ENCODE data around the gene EFEMP2.

Gene EFEMP2

GRCh38 chr11:65900125-65900898, 27.7 kb upstream of the EFEMP2 start, which contains the start of gene FOSL1:
TSS of gene FOSL1 (minus strand) at chr11:65900388. CDS start at chr11:65900339, 49 bp downstream.
- Histone ChIP-seq H3K9me3 (ENCODE audit: insufficient read depth, low read length) (no peaks in the 10 kb centered on the region), H4K20me1 (ENCODE audit: low read depth, low read length) (no peaks in the 10 kb centered on the region), H3K79me2 (ENCODE audit: insufficient read depth, low read length) (no peaks in the 10 kb centered on the region), H3K9ac (ENCODE audit: low read length) (0 out of 2 replicates have a peak within 1 kb of the TSS, but pooled peaks have one; percentile 6), H2AFZ (ENCODE audit: low read depth, low read length, severe bottlenecking) (peak within 1 kb of the TSS; percentile 23), H3K36me3 (ENCODE audit: low read length) (no peaks in the 10 kb centered on the region), H3K4me3 (ENCODE audit: insufficient read depth, low read length, poor library complexity, severe bottlenecking) (peak within 1 kb of the TSS; percentile 40), H3K9me2 (replicated peaks; ENCODE audit: insufficient read depth, low read length) (no peaks in the 10 kb centered on the region), H3F3A (ENCODE audit: insufficient read depth) (no peaks in the 10 kb centered on the region), H3K27me3 (ENCODE audit: low read length) (no peaks in the 10 kb centered on the region), H3K27ac (ENCODE audit: low read depth, low read length) (no peak within 1 kb of the TSS), H3K4me2 (ENCODE audit: low read depth, low read length, poor library complexity, severe bottlenecking) (peak within 1 kb of the TSS; percentile 53)
- TF ChIP-seq, protein P1, sequence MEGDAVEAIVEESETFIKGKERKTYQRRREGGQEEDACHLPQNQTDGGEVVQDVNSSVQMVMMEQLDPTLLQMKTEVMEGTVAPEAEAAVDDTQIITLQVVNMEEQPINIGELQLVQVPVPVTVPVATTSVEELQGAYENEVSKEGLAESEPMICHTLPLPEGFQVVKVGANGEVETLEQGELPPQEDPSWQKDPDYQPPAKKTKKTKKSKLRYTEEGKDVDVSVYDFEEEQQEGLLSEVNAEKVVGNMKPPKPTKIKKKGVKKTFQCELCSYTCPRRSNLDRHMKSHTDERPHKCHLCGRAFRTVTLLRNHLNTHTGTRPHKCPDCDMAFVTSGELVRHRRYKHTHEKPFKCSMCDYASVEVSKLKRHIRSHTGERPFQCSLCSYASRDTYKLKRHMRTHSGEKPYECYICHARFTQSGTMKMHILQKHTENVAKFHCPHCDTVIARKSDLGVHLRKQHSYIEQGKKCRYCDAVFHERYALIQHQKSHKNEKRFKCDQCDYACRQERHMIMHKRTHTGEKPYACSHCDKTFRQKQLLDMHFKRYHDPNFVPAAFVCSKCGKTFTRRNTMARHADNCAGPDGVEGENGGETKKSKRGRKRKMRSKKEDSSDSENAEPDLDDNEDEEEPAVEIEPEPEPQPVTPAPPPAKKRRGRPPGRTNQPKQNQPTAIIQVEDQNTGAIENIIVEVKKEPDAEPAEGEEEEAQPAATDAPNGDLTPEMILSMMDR (IDR thresholded peaks at IDR 0.05; ENCODE audit: insufficient read depth, low read length, poor library complexity, severe bottlenecking): no peak
- no peak for TF ChIP-seq EZH2phosphoT487 (conservative IDR thresholded peaks at IDR 0.05; ENCODE audit: low read length)

DNA sequence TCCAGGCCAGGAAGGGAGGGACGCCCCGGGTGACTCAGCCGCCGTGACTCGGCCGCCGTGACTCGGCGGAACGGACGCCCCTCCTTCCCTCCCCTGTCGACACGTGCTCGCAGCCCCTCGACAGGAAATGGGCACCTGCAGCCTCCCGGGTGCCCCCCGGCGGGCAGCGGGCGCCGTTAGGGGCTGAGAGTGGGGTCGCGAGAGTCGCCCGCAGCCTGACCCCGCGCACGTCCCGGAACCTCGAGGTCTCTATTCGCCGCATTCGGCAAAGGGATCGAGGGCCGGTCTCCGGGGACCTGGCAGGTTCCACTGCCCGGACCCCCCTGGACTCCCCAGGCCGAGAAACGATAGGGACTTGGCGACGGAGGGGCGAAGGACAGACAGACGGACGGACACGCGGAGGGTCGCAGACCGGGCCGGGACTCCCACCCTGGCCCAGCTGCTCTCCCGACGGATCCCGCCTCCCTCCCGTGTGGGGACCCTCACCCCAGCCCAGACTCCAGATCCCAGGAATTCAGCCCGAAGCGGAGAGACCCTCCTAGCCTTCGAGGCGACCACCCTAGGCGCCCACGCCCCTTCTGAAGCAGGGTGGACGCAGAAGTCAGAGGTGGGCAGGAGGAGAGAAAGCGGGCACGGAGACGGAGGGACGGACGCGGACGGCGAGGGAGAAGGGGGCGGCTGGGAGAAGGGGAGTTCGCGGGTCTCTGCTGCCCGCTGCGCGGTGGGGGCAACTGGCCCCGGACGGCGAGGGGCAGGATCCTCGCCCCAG, 26.9 kb upstream of the EFEMP2 start:
- no peaks in the 10 kb centered on the region for H3K36me3 ChIP-seq (ENCODE audit: low read length)
- no peaks in the 10 kb centered on the region for H3K9me3 ChIP-seq (ENCODE audit: insufficient read depth, low read length)
- peak overlapping the region; percentile 53 for H3K4me2 ChIP-seq (ENCODE audit: low read depth, low read length, poor library complexity, severe bottlenecking)
- H4K20me1 ChIP-seq (ENCODE audit: low read depth, low read length): no peaks in the 10 kb centered on the region
- H3K79me2 ChIP-seq (ENCODE audit: insufficient read depth, low read length): no peaks in the 10 kb centered on the region
- H3K4me3 ChIP-seq (ENCODE audit: insufficient read depth, low read length, poor library complexity, severe bottlenecking): no peak overlapping the region
- H3K27me3 ChIP-seq (ENCODE audit: low read length): no peaks in the 10 kb centered on the region
- 0 out of 2 replicates have a peak overlapping the region, but pooled peaks have one; percentile 6 for H3K9ac ChIP-seq (ENCODE audit: low read length)
- H3K9me2 ChIP-seq (replicated peaks; ENCODE audit: insufficient read depth, low read length): no peaks in the 10 kb centered on the region
- H2AFZ ChIP-seq (ENCODE audit: low read depth, low read length, severe bottlenecking): no peak overlapping the region
- TF ChIP-seq EZH2phosphoT487 (conservative IDR thresholded peaks at IDR 0.05; ENCODE audit: low read length): no peak
- TF ChIP-seq, protein P1 (IDR thresholded peaks at IDR 0.05; ENCODE audit: insufficient read depth, low read length, poor library complexity, severe bottlenecking): no peak
- no peak overlapping the region for H3K27ac ChIP-seq (ENCODE audit: low read depth, low read length)
- no peaks in the 10 kb centered on the region for H3F3A ChIP-seq (ENCODE audit: insufficient read depth)

- no peak for TF ChIP-seq EZH2phosphoT487 (conservative IDR thresholded peaks at IDR 0.05; ENCODE audit: low read length)
- TF ChIP-seq, protein P1 (IDR thresholded peaks at IDR 0.05; ENCODE audit: insufficient read depth, low read length, poor library complexity, severe bottlenecking): no peak
- H3K9ac ChIP-seq (ENCODE audit: low read length): no peak overlapping the region
- no peak overlapping the region for H2AFZ ChIP-seq (ENCODE audit: low read depth, low read length, severe bottlenecking)
- H3F3A ChIP-seq (ENCODE audit: insufficient read depth): no peaks in the 10 kb centered on the region
- no peaks in the 10 kb centered on the region for H3K79me2 ChIP-seq (ENCODE audit: insufficient read depth, low read length)
- no peaks in the 10 kb centered on the region for H4K20me1 ChIP-seq (ENCODE audit: low read depth, low read length)
- no peak overlapping the region for H3K27ac ChIP-seq (ENCODE audit: low read depth, low read length)
- no peaks in the 10 kb centered on the region for H3K36me3 ChIP-seq (ENCODE audit: low read length)
- no peaks in the 10 kb centered on the region for H3K9me2 ChIP-seq (replicated peaks; ENCODE audit: insufficient read depth, low read length)
- no peaks in the 10 kb centered on the region for H3K27me3 ChIP-seq (ENCODE audit: low read length)
- H3K9me3 ChIP-seq (ENCODE audit: insufficient read depth, low read length): no peaks in the 10 kb centered on the region
- no peak overlapping the region for H3K4me2 ChIP-seq (ENCODE audit: low read depth, low read length, poor library complexity, severe bottlenecking)
- H3K4me3 ChIP-seq (ENCODE audit: insufficient read depth, low read length, poor library complexity, severe bottlenecking): no peak overlapping the region
Observed at GRCh38 chr11:65898656-65899355, 26.2 kb upstream of the EFEMP2 start.
